ENCODE measurements around the gene HCCS.
"Not testable (repeated sequence)": the region's sequence is repeated elsewhere in the genome, so short reads cannot be mapped to it uniquely, and the experiment has no call there.

Gene HCCS

GRCh38 chrX:11123087-11123486 lies 12.0 kb downstream of the HCCS start:
- not testable (repeated sequence) for DNase-seq (ENCODE audit: low read depth in 2 of 2)

- DNase-seq (ENCODE audit: low read depth in 2 of 2), result no peak
These were observed 13.0 kb downstream of the HCCS start for GRCh38 chrX:11124112-11124511.

GRCh38 chrX:11125060-11125459 lies 13.9 kb downstream of the HCCS start:
- no peak for DNase-seq (ENCODE audit: low read depth in 2 of 2)

GRCh38 chrX:11129534-11130105 lies 18.5 kb downstream of the HCCS start:
- DNase-seq (ENCODE audit: low read depth in 2 of 2), result no peak

GRCh38 chrX:11130136-11130535 lies 19.0 kb downstream of the HCCS start:
- no peak for DNase-seq (ENCODE audit: low read depth in 2 of 2)

- no peak for DNase-seq (ENCODE audit: low read depth in 2 of 2)
These were observed 20.0 kb downstream of the HCCS start for GRCh38 chrX:11131146-11131545.

GRCh38 chrX:11135564-11136185 lies 24.5 kb downstream of the HCCS start:
- no peak for DNase-seq (ENCODE audit: low read depth in 2 of 2)

- no peak for DNase-seq (ENCODE audit: low read depth in 2 of 2)
These were observed 26.5 kb downstream of the HCCS start for GRCh38 chrX:11137543-11138139.

GRCh38 chrX:11138498-11139390 lies 27.6 kb downstream of the HCCS start:
- no peak for DNase-seq (ENCODE audit: low read depth in 2 of 2)

- DNase-seq (ENCODE audit: low read depth in 2 of 2), result no peak
These were observed 33.0 kb downstream of the HCCS start for GRCh38 chrX:11143931-11144678.

GRCh38 chrX:11146411-11146810 lies 35.3 kb downstream of the HCCS start:
- no peak for DNase-seq (ENCODE audit: low read depth in 2 of 2)

- no peak for DNase-seq (ENCODE audit: low read depth in 2 of 2)
These were observed 37.3 kb downstream of the HCCS start for GRCh38 chrX:11148401-11148800.

GRCh38 chrX:11151799-11152559 lies 40.8 kb downstream of the HCCS start:
- no peak for DNase-seq (ENCODE audit: low read depth in 2 of 2)

- no peak for DNase-seq (ENCODE audit: low read depth in 2 of 2)
These were observed 48.0 kb downstream of the HCCS start for GRCh38 chrX:11159149-11159548.

GRCh38 chrX:11164433-11164832 lies 53.3 kb downstream of the HCCS start:
- no peak for DNase-seq (ENCODE audit: low read depth in 2 of 2)

- no peak for DNase-seq (ENCODE audit: low read depth in 2 of 2)
These were observed 60.8 kb downstream of the HCCS start for GRCh38 chrX:11171956-11172355.

GRCh38 chrX:11172415-11172814 lies 61.3 kb downstream of the HCCS start:
- DNase-seq (ENCODE audit: low read depth in 2 of 2), result no peak
